Measurements from ENCODE around the gene PRDM16. TPM values are rescaled to one million over a fixed set of nuclear protein-coding genes. Genes with fewer than 3 reads are reported as not detected.

The PRDM16 gene
- total RNA-seq, 1 donor from 2014 or later, result 5.6 TPM

DNA sequence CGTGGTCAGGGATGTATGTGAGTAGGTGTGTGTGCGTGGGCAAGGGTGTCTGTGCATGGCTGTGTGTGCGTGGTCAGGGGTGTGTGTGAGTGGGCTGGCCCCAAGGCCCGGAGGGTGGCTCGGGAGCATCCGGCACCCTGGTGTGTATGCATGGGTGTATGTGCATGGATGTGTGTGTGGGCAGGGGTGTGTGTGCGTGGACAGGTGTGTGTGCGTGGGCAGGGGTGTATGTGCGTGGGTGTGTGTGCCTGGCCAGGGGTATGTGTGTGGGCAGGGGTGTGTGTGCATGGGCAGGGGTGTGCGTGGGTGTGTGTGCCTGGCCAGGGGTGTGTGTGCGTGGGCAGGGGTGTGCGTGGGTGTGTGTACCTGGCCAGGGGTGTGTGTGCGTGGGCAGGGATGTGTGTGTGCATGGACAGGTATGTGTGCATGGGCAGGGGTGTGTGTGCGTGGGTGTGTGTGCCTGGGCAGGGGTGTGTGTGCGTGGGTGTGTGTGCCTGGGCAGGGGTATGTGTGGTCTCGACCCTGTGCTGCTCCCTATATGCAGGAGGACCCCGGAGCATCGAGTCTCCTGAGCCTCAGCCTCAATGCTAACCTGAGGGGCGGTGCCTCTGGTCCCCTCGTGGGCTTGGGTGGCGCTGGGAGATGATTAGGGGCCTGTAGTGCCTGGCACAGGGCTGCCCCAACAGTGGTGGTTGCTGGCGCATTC lies 401.8 kb downstream of the PRDM16 start:
- H3K27me3 ChIP-seq (ENCODE audit: control insufficient read depth, insufficient read depth, low read length), result no peaks in the 10 kb centered on the region
- TF ChIP-seq, protein P1, sequence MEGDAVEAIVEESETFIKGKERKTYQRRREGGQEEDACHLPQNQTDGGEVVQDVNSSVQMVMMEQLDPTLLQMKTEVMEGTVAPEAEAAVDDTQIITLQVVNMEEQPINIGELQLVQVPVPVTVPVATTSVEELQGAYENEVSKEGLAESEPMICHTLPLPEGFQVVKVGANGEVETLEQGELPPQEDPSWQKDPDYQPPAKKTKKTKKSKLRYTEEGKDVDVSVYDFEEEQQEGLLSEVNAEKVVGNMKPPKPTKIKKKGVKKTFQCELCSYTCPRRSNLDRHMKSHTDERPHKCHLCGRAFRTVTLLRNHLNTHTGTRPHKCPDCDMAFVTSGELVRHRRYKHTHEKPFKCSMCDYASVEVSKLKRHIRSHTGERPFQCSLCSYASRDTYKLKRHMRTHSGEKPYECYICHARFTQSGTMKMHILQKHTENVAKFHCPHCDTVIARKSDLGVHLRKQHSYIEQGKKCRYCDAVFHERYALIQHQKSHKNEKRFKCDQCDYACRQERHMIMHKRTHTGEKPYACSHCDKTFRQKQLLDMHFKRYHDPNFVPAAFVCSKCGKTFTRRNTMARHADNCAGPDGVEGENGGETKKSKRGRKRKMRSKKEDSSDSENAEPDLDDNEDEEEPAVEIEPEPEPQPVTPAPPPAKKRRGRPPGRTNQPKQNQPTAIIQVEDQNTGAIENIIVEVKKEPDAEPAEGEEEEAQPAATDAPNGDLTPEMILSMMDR (IDR thresholded peaks at IDR 0.05; ENCODE audit: insufficient read depth, low read length, poor library complexity, severe bottlenecking), result no peak
- H3K4me3 ChIP-seq (ENCODE audit: low read depth, low read length), result no peak overlapping the region
- DNase-seq (ENCODE audit: low read depth), result no peak
- no peaks in the 10 kb centered on the region for H3K36me3 ChIP-seq (ENCODE audit: control insufficient read depth, insufficient read depth, low read length)

DNA sequence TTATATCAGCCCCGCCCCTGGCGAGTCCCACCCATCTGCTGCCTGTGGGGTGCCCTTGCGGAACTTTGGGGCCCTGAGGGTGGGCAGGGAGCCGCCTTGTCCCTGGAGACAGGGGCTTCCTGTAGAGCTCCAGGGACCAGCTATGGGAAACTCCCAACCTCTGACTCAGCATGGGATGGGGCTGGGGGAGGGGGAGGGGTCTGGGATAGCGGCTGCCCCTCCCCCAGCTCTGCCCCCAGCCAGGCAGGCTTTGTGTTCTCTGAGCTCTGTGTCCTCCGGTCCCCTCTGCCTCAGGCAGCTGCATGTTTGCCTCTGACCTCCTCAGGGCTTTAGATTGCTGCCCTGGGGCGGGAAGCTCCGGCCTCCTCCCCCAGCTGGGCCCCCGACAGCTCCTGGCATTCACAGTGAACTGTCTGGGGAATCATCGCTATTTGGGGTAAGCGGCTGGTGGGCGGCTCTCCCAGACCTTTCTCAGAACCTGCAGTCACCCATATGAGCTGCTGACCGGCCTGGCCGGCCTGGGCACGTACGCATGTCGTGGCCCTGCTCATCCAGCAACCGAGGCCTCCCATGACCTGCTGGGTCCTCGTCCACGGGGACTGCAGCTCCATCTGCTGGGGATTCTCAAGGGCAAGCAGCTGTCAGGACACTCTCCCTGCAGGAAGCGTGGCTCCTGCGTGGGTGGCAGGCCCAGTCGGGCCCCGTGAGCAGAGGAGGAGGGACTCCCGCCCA lies 402.5 kb downstream of the PRDM16 start:
- DNase-seq (ENCODE audit: low read depth), result no peak
- Histone ChIP-seq H3K27me3 (ENCODE audit: control insufficient read depth, insufficient read depth, low read length) (no peaks in the 10 kb centered on the region), H3K36me3 (ENCODE audit: control insufficient read depth, insufficient read depth, low read length) (no peaks in the 10 kb centered on the region), H3K4me3 (ENCODE audit: low read depth, low read length) (no peak overlapping the region)
- TF ChIP-seq, protein P1 (IDR thresholded peaks at IDR 0.05; ENCODE audit: insufficient read depth, low read length, poor library complexity, severe bottlenecking), result peak; percentile 66

DNA sequence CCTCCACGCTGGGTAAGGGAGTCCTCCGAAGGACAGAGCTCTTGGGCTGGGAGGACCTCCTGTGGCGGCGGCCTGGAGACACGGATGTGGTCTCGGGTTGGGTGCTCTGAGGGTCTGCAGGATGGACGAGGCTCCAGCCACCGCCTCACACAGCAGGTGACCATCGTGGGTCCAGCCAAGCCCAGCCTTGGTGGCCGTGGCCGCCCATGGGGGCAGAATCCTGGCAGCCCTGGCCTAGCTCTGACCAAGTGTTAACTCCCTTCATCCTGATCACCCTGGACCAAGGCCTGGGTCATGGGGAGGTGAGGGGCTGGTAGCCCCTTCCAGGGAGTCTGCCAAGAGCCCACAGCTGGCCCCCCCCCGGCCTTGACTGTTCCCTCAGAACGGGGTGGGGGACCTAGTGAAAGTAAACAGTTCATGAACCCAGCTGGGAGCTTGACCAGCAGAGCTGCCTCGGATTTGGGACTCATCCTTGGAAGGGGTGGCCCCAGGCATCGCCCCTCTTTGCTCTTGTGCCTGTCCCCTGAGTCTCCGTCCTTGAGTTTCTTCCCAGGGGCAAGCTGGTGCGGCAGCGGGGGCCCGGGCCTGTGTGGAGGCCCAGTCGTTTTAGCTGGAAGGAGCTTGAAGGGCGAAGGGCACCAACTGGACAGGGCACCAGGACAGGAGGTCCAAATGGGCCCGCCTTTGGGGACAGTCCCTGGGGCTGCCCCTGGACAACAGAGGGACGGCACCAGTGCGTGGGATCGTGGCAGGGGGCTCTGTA lies 403.3 kb downstream of the PRDM16 start:
- no peak overlapping the region for H3K4me3 ChIP-seq (ENCODE audit: low read depth, low read length)
- H3K36me3 ChIP-seq (ENCODE audit: control insufficient read depth, insufficient read depth, low read length), result no peaks in the 10 kb centered on the region
- no peak for DNase-seq (ENCODE audit: low read depth)
- no peaks in the 10 kb centered on the region for H3K27me3 ChIP-seq (ENCODE audit: control insufficient read depth, insufficient read depth, low read length)
- TF ChIP-seq, protein P1 (IDR thresholded peaks at IDR 0.05; ENCODE audit: insufficient read depth, low read length, poor library complexity, severe bottlenecking), result no peak

DNA sequence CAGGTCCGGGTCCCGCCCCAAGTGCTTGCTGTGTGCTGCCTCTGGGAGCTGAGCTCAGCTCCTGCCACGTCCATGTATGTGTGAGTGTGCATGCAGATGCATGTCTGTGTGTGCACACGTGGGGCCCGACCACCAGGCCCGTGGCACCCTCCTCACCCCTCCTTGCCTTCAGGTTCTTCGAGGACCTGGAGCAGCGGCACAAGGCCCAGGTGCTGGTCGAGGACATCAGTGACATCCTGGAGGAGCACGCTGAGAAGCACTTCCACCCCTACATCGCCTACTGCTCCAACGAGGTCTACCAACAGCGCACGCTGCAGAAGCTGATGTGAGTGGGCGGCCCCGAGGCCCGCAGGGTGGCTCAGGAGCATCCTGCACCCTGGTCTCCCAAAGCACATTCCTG lies 403.9 kb downstream of the PRDM16 start:
- no peak overlapping the region for H3K4me3 ChIP-seq (ENCODE audit: low read depth, low read length)

DNA sequence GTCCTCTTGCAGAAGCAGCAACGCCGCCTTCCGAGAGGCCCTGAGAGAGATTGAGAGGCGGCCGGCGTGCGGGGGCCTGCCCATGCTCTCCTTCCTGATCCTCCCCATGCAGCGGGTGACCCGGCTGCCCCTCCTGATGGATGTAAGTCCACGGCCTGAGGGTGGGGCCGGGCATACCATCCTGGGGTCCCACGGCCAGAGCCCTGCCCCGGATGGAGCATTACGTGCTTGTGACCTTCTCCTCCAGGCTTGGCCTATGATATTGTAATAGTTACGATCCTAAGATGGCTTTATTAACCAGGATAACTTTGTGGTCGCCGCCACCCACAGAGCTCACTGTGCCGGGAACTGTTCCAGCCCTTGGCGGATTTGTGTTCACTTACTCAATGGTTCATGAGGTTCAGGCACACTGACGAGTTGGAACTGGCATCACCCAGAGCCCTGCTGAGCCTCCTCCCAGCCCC lies 404.4 kb downstream of the PRDM16 start:
- DNase-seq (ENCODE audit: low read depth), result no peak

More for the DNA sequence above, 403.9 kb downstream of the PRDM16 start:
- H3K36me3 ChIP-seq (ENCODE audit: control insufficient read depth, insufficient read depth, low read length), result no peaks in the 10 kb centered on the region
- no peak for DNase-seq (ENCODE audit: low read depth)
- no peaks in the 10 kb centered on the region for H3K27me3 ChIP-seq (ENCODE audit: control insufficient read depth, insufficient read depth, low read length)
- TF ChIP-seq, protein P1 (IDR thresholded peaks at IDR 0.05; ENCODE audit: insufficient read depth, low read length, poor library complexity, severe bottlenecking), result no peak

More for the DNA sequence above, 404.4 kb downstream of the PRDM16 start:
- TF ChIP-seq, protein P1 (IDR thresholded peaks at IDR 0.05; ENCODE audit: insufficient read depth, low read length, poor library complexity, severe bottlenecking), result no peak
- Histone ChIP-seq H3K27me3 (ENCODE audit: control insufficient read depth, insufficient read depth, low read length) (no peaks in the 10 kb centered on the region), H3K36me3 (ENCODE audit: control insufficient read depth, insufficient read depth, low read length) (no peaks in the 10 kb centered on the region), H3K4me3 (ENCODE audit: low read depth, low read length) (no peak overlapping the region)

All from kidney epithelial cell (primary cell).